Activated CD8-positive, alpha-beta T cell treated with anti-CD3 and anti-CD28 coated beads, Interleukin-2, amount 10 ng/mL, durations not matched to agents 7 days and 5 days (primary cell): ENCODE data around the gene ZNFX1. TPM values are rescaled to one million over a fixed set of nuclear protein-coding genes. Genes with fewer than 3 reads are reported as not detected.

ENCODE experiments used
- ATAC-seq: fragments of 150-1000 bp; cut with Tn5 transposase; one replicate; pipeline ENCODE4 v1.10.0; 2021; ENCODE audit warnings: moderate library complexity
- CTCF ChIA-PET: fragments of 350-600 bp; sonication (Branson Sonifier 250); formaldehyde crosslinking; loops from one replicate; lab custom pipeline; 2021; ENCODE audit warnings: antibody characterized with exemption; lab: Charles Lee
- POLR2A ChIA-PET: fragments of 350-600 bp; sonication (Branson Sonifier 250); formaldehyde crosslinking; loops from one replicate; lab custom pipeline; 2021; ENCODE audit warnings: antibody characterized with exemption; lab: Charles Lee
- DNase-seq: peaks from one replicate; pipeline ENCODE4 v3.0.0-alpha.2; 2020
- H3K27ac Mint-ChIP-seq: one replicate; pipeline ENCODE4 v1.8.0; 2021; ENCODE audit warnings: mild to moderate bottlenecking, mixed read lengths
- H3K27me3 Mint-ChIP-seq: one replicate; pipeline ENCODE4 v1.8.0; 2021; ENCODE audit warnings: low read depth, mixed read lengths
- H3K36me3 Mint-ChIP-seq: one replicate; pipeline ENCODE4 v1.8.0; 2021; ENCODE audit warnings: low read depth, mixed read lengths
- H3K4me1 Mint-ChIP-seq: one replicate; pipeline ENCODE4 v1.8.0; 2021; ENCODE audit warnings: low read depth, mixed read lengths
- H3K4me3 Mint-ChIP-seq: one replicate; pipeline ENCODE4 v1.8.0; 2021; ENCODE audit warnings: mild to moderate bottlenecking, mixed read lengths
- H3K9me3 Mint-ChIP-seq: one replicate; pipeline ENCODE4 v1.8.0; 2022; ENCODE audit warnings: mixed read lengths; ENCODE audit not compliant: insufficient read depth
- total RNA-seq, 2 experiments: library from RNA; stranded (reverse); gene quantifications; one replicate each; pipeline ENCODE4 v1.2.3, GENCODE V29; 2021

ZNFX1 gene
- total RNA-seq, 2 experiments from 2014 or later, result 52.7 to 54.2 TPM

DNA sequence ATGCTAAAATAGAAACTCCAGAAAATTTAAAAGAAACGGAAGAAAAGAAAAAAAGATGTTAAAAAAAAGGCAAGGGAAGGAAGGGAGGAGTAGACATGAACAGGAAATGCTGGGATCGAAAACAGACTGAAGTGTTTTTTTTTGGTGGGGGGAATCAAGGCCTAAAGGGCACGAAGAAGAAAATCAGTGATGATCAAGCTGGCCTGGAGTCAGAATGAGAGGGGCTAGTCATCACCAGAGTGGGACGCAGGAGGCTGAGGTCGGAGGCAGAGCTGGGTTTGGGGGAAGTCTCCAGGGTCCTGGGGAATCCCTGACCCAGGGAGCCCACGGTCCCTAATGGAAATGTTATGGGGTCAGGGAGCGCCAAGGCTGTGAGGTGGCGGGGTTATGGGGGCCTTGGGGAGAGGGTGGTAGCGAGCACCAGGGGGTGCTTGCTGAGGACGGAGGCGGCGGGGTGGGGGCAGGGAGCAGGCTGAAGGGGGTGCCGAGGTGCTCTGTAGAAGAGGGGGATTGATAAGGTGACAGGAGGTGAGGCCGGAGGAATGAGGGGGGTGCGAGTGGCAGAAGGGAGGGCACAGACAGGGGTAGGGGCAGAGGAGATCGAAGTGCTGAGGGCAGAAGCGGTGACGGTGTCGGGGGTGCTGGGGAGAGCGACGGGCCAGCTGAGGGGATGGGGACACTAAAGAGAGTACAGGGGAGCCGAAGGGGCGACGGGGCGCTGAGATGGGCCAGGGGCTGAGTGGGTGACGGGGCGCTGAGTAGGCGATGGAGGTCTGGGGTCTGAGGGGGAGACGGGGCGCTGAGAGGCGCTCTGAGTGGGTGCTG is 684 bp downstream of the ZNFX1 start:
- peaks cover 59% of the 10 kb centered on the region for H3K4me1 Mint-ChIP-seq

DNA sequence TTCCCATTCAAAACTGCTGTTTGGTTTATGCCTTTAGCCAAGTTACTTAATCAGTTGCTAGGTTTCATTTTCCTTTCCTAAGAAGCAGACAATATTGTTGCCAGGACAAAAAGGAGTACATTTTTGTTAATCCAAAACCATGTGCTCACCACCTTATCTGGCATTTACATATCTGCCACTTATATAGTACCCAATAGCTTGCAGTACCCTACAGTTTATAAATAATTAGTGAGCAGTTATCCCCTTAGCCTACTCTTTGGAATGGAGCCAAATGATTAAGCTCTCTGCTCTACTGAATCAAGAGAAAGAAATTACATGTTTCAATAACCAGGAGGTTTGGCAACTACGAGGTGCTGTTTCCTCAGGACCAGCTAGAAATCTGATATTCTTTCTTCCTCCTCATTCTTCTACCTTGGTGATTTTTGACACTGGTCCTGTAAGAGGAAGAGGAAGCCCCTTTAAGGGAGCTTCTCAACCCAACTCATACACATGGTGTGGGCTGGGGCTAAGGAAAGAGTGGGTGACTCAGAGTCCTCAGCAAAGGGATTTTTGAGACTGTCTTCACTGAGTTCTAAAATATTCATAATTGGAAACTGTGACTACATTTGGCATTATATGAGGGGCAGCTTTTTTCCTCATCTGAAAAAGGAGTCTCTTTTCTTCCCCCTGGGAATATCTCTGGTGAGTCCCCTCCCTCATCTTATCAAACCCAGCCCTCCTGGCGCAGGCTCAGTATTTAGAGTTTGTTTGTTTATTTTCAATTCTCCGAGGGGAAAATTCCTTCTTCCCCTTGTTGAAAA is 1.5 kb downstream of the ZNFX1 start:
- CTCF ChIA-PET, result interaction anchor here (1.0 to 2.3 kb wide), 6 partner anchors 8 to 59 kb away, joined by 4 to 9 read pairs (median 6); no protein-coding TSS in a partner anchor
- H3K27me3 Mint-ChIP-seq, result no peaks in the 10 kb centered on the region
- peak overlapping the region; percentile 94 for H3K4me3 Mint-ChIP-seq
- H3K27ac Mint-ChIP-seq, result peak overlapping the region; percentile 92
- DNase-seq (peak; percentile 63), ATAC-seq (no peak)
- peaks cover 56% of the 10 kb centered on the region for H3K4me1 Mint-ChIP-seq
- POLR2A ChIA-PET, result interaction anchor here (0.6 to 1.8 kb wide), 5 partner anchors 9 to 231 kb away, joined by 3 to 10 read pairs (median 5); partner anchors contain the start of gene CSE1L
- peaks cover 15% of the 10 kb centered on the region for H3K9me3 Mint-ChIP-seq
- peaks cover 67% of the 10 kb centered on the region for H3K36me3 Mint-ChIP-seq

More for the DNA sequence above, 684 bp downstream of the ZNFX1 start:
- CTCF ChIA-PET, result interaction anchor here (0.7 to 2.3 kb wide), 7 partner anchors 9 to 59 kb away, joined by 3 to 9 read pairs (median 5); no protein-coding TSS in a partner anchor
- no peaks in the 10 kb centered on the region for H3K27me3 Mint-ChIP-seq
- H3K4me3 Mint-ChIP-seq, result peak overlapping the region; percentile 94
- peaks cover 70% of the 10 kb centered on the region for H3K36me3 Mint-ChIP-seq
- no peak for ATAC-seq
- peaks cover 22% of the 10 kb centered on the region for H3K9me3 Mint-ChIP-seq
- H3K27ac Mint-ChIP-seq, result peak overlapping the region; percentile 92
- POLR2A ChIA-PET, result interaction anchor here (0.6 to 1.8 kb wide), 8 partner anchors 8 to 231 kb away, joined by 3 to 10 read pairs (median 4); partner anchors contain the start of gene CSE1L
- peak; percentile 51 for DNase-seq

DNA sequence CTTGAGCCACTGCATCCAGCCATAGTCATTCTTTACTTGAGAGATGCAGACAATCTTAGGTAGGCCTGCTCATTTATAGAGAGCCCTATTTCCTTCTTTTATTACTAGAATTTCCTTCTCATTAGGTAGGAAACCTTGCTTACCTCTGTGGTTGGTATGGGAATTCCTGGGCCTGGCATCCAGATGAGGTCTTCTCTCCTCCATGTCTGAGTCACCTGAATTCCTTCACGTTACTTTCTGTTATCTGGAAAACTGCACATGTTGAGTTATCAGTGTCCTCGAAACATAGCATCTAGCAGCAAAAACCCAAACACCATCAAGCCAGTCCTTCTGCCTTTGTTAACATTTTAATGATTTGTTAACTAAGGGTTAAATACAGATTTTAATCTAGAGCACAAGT is 2.2 kb downstream of the ZNFX1 start:
- ChIA-PET CTCF (interaction anchor here (1.0 to 2.3 kb wide), 6 partner anchors 28 to 59 kb away, joined by 4 to 9 read pairs (median 6); no protein-coding TSS in a partner anchor), POLR2A (interaction anchor here (0.6 to 1.8 kb wide), 3 partner anchors 8 to 230 kb away, joined by 4 to 10 read pairs (median 5); partner anchors contain the start of gene CSE1L)
- Mint-ChIP-seq H3K36me3 (peaks cover 67% of the 10 kb centered on the region), H3K4me1 (peaks cover 54% of the 10 kb centered on the region), H3K9me3 (peaks cover 8% of the 10 kb centered on the region), H3K27me3 (no peaks in the 10 kb centered on the region), H3K4me3 (peak overlapping the region; percentile 94), H3K27ac (peak overlapping the region; percentile 44)
- no peak for ATAC-seq
- DNase-seq, result no peak

DNA sequence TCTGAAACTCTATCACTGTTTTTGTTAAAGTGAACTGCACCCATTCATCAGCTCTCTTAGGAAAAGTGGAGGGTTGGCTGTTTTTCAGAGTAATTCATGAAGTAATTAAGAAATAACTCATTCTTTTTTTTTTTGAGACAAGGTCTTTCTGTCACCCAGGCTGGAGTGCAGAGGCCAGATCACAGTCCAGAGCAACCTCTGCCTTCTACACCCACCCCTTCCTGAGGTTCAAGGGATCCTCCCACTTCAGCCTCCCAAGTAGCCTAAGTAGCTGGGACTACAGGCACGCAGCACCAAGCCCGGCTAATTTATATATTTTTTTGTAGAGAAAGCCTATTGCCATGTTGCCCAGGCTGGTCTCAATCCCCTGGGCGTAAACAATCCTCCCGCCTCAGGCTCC is 2.6 kb downstream of the ZNFX1 start:
- Mint-ChIP-seq H3K27me3 (no peaks in the 10 kb centered on the region), H3K4me3 (peak overlapping the region; percentile 94), H3K4me1 (peaks cover 54% of the 10 kb centered on the region), H3K27ac (peak overlapping the region; percentile 44), H3K36me3 (peaks cover 67% of the 10 kb centered on the region), H3K9me3 (peaks cover 6% of the 10 kb centered on the region)
- ChIA-PET CTCF (interaction anchor here (1.4 to 1.6 kb wide), 2 partner anchors 29 to 58 kb away, joined by 4 to 8 read pairs; no protein-coding TSS in a partner anchor), POLR2A (interaction anchor here (0.8 kb wide), 1 partner anchor 11 kb away, joined by 5 read pairs; no protein-coding TSS in a partner anchor)
- no peak for ATAC-seq
- no peak for DNase-seq

DNA sequence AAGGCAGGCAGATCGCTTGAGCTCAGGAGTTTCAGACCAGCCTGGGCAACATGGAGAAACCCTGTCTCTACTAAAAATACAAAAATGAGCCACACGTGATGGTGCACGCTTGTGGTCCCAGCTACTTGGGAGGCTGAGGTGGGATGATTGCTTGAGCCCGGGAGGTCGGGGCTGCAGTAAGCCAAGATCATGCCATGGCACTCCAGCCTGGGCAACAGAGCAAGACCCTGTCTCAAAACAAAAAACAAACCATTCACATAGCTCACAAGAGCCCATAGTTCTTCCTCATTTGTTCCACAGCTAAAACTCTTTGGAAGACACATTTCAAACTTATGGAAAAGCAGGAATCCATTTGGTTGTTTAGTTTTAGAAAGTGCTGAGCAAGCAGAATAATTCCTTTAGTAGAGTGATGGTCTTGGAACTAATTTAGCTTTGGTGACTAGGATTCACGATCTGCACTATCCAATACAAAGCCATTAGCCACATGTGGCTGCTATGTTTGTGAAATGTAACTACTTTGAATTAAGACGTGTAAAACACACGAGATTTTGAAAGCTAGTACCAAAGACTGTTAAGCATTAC is 4.1 kb downstream of the ZNFX1 start:
- Mint-ChIP-seq H3K36me3 (peaks cover 67% of the 10 kb centered on the region), H3K4me1 (peaks cover 59% of the 10 kb centered on the region), H3K4me3 (no peak overlapping the region), H3K27me3 (no peaks in the 10 kb centered on the region), H3K9me3 (peaks cover 4% of the 10 kb centered on the region), H3K27ac (no peak overlapping the region)
- ChIA-PET POLR2A (no interaction called here), CTCF (interaction anchor here (0.9 to 1.6 kb wide), 3 partner anchors 28 to 57 kb away, joined by 3 to 5 read pairs (median 4); no protein-coding TSS in a partner anchor)
- ATAC-seq, result no peak
- no peak for DNase-seq

DNA sequence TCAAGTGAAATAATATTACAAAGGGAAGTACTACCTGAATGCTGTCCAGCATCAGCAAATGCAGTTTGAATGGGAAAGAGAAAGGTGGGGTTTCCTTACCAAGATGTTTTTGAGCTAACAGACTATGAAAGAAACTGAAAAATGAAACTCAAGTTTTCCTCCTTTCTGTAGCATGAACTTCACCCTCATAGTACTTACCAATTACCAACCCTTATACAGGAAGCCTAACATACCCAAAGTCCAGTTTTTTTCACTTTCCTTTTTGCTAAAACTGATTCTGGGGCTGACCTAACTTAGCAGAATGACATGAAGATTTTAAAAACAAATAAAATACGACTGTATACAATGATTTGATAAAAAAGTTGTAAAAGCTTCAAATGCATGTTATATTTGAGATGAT is 5.2 kb downstream of the ZNFX1 start:
- CTCF ChIA-PET, result interaction anchor here (0.7 to 1.3 kb wide), 2 partner anchors 10 to 55 kb away, joined by 3 to 5 read pairs; no protein-coding TSS in a partner anchor
- POLR2A ChIA-PET, result interaction anchor here (1.5 kb wide), 1 partner anchor 11 kb away, joined by 4 read pairs; no protein-coding TSS in a partner anchor
- Mint-ChIP-seq H3K9me3 (peaks cover 4% of the 10 kb centered on the region), H3K27me3 (no peaks in the 10 kb centered on the region), H3K36me3 (peaks cover 73% of the 10 kb centered on the region), H3K4me3 (peak overlapping the region; percentile 42), H3K27ac (peak overlapping the region; percentile 65), H3K4me1 (peaks cover 67% of the 10 kb centered on the region)
- ATAC-seq (no peak), DNase-seq (no peak)

DNA sequence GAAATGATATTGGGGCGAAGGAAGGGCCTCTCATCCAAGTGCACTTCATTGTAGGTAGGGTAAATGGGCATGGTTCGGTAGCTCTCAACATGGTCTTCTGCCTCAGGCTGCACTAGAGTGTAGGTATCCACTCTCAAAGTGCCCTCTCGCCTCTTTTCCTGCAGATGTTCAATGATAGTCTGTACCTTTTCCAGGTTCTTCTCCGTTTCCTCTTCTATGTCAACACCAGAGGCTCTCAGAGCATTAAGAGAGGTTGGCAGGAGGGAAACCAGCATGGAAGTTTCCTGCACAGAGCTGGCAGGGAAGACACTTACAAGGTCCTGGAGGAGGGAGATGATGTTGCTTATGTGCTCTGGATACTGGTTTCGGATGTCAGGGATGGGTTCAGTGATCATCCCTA is 7.1 kb downstream of the ZNFX1 start:
- peaks cover 4% of the 10 kb centered on the region for H3K9me3 Mint-ChIP-seq
- H3K4me3 Mint-ChIP-seq, result peak overlapping the region; percentile 69
- ChIA-PET CTCF (interaction anchor here (1.9 kb wide), 1 partner anchor 54 kb away, joined by 10 read pairs; no protein-coding TSS in a partner anchor), POLR2A (interaction anchor here (0.6 to 1.4 kb wide), 3 partner anchors 9 to 12 kb away, joined by 3 to 4 read pairs (median 4); no protein-coding TSS in a partner anchor)
- ATAC-seq (peak; percentile 14), DNase-seq (no peak)
- peaks cover 76% of the 10 kb centered on the region for H3K36me3 Mint-ChIP-seq
- H3K4me1 Mint-ChIP-seq, result peaks cover 70% of the 10 kb centered on the region
- no peaks in the 10 kb centered on the region for H3K27me3 Mint-ChIP-seq
- no peak overlapping the region for H3K27ac Mint-ChIP-seq

DNA sequence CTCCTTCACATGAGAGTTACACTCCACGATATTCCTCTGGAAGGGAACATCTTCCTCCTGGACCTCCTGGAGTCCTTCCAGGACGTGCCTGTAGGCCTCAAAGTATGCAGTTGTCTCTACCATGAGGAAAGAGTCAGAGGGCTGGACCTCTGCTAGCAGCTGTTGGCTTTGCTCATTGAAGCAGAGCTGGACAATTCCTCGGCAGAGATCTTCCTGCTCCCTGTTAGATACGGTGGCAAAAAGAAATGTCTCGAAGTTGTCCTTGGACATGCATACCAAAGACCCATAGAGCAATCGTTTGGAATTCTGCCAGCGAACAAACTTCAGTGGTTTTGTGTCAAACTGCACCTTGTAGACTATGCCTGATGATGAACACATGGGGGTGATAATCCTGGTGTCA is 7.7 kb downstream of the ZNFX1 start:
- Mint-ChIP-seq H3K36me3 (peaks cover 74% of the 10 kb centered on the region), H3K4me3 (peak overlapping the region; percentile 69), H3K4me1 (peaks cover 67% of the 10 kb centered on the region), H3K27me3 (no peaks in the 10 kb centered on the region), H3K9me3 (peaks cover 4% of the 10 kb centered on the region), H3K27ac (no peak overlapping the region)
- CTCF ChIA-PET, result interaction anchor here (1.9 kb wide), 1 partner anchor 53 kb away, joined by 10 read pairs; no protein-coding TSS in a partner anchor
- ATAC-seq (no peak), DNase-seq (no peak)
- POLR2A ChIA-PET, result interaction anchor here (0.6 to 1.4 kb wide), 3 partner anchors 10 to 13 kb away, joined by 3 to 4 read pairs (median 4); no protein-coding TSS in a partner anchor

DNA sequence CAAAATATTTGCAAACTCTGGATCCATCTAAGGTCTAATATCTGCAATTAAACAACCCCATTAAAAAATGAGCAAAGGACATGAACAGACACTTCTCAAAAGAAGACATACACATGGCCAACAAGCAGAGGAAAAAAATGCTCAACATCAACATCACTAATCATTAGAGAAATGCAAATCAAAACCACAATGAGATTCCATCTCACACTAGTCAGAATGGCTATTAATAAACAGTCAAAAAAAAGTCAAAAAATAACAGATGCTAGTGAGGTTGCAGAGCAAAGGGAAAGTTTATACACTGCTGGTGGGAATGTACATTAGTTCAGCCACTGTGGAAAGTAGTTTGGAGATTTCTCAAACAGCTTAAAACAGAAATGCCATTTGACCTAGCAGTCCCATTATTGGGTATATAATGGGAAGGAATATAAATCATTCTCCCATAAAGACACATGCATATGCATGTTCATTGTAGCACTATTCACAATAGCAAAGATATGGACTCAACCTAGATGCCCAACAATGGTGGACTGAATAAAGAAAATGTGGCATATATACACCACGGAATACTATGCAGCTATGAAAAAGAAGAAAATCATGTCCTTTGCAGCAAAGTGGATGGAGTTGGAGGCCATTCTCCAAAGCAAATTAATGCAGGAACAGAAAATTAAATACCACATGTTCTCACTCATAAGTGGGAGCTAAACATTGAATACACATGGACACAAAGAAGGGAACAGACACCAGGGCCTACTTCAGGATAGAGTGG is 9.1 kb downstream of the ZNFX1 start:
- Mint-ChIP-seq H3K4me1 (peaks cover 68% of the 10 kb centered on the region), H3K36me3 (peaks cover 81% of the 10 kb centered on the region), H3K27ac (peak overlapping the region; percentile 43), H3K27me3 (no peaks in the 10 kb centered on the region), H3K4me3 (peak overlapping the region; percentile 69), H3K9me3 (peaks cover 4% of the 10 kb centered on the region)
- DNase-seq, result no peak
- ChIA-PET CTCF (interaction anchor here (0.8 to 1.7 kb wide), 2 partner anchors 9 to 25 kb away, joined by 3 to 5 read pairs; partner anchors contain the start of gene ZNFX1), POLR2A (interaction anchor here (0.6 to 0.9 kb wide), 4 partner anchors 9 to 1744 kb away, joined by 3 to 9 read pairs (median 4); partner anchors contain the start of gene ZNFX1)
- ATAC-seq, result no peak

DNA sequence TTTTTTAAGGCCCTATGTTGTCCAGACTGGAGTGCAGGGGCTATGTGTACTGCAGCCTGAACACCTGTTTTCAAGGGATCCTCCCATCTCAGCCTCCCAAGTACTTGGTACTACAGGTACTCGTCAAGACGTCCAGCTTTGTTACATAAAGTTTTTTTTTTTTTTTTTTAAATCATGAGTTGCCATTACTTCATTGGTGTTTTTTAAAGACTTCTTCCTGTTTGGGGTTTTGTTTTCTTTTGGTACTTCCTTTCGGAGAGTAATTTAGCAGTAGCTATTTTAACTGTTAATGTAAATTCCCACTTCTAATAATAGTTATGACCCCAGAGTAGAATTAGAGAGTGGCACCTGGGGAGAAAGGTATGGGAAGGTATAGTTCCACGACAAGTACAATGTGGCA is 10.5 kb downstream of the ZNFX1 start:
- H3K4me3 Mint-ChIP-seq, result peak overlapping the region; percentile 77
- peaks cover 57% of the 10 kb centered on the region for H3K4me1 Mint-ChIP-seq
- DNase-seq, result no peak
- no peaks in the 10 kb centered on the region for H3K27me3 Mint-ChIP-seq
- peaks cover 4% of the 10 kb centered on the region for H3K9me3 Mint-ChIP-seq
- POLR2A ChIA-PET, result interaction anchor here (0.9 to 1.3 kb wide), 2 partner anchors 9 to 11 kb away, joined by 5 to 7 read pairs; partner anchors contain the start of gene ZNFX1
- peaks cover 87% of the 10 kb centered on the region for H3K36me3 Mint-ChIP-seq
- ATAC-seq, result peak; percentile 27
- CTCF ChIA-PET, result interaction anchor here (0.9 to 2.3 kb wide), 5 partner anchors 9 to 134 kb away, joined by 3 to 6 read pairs (median 5); partner anchors contain the start of gene ZNFX1
- peak overlapping the region; percentile 82 for H3K27ac Mint-ChIP-seq
